ENCODE results near the gene DBR1.

DBR1 gene

DNA sequence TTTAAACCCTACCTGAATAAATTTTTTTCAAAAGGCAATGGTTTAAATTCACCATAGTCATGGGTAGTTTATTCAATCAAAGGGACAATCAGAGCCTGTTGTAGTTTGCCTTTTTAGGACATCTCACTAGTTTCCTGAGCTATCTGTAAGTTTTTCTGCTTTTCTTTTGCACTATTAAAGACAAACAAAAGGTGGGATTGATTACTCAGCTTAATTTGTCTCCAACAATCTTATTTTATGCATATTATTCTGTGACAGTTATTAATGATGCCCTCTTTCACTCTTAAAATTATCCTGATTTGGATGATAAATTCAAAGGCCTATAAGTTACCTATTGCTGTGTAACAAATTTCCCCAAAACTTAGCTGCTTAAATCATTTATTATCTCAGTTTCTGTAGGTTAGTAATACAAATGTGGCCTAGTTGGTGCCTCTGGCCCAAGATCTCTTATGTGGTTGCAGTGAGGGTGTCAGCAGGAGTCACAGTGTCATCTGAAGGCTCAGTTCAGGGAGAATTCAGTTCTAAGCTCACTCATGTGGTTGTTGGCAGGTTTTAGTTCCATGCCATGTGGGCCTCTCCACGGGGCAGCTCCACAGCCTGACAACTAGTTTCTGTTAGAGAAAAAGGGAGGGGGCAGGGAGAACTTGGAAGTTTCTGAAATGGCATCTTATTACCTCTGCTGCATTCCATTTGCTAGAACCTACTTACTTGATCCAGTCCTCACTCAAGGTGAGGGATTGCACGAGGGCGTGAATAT, 28.4 kb upstream of the DBR1 start:
- Histone ChIP-seq H3K27ac (ENCODE audit: low read length) (no peak overlapping the region), H3K4me1 (ENCODE audit: control insufficient read depth in 1 of 2, insufficient read depth in 2 of 2, low read length in 2 of 2) (peaks cover 0 to 12% of the 10 kb centered on the region in 2 donors), H3K4me3 (ENCODE audit: low read depth in 1 of 2, low read length in 2 of 2) (no peak overlapping the region), H3K9me3 (ENCODE audit: control insufficient read depth in 1 of 2, low read length in 2 of 2) (no peaks in the 10 kb centered on the region), H3K36me3 (ENCODE audit: control insufficient read depth in 1 of 2, insufficient read depth in 2 of 2, low read length in 2 of 2) (peaks cover 0 to 3% of the 10 kb centered on the region in 2 donors), H3K27me3 (ENCODE audit: low read depth, low read length) (no peaks in the 10 kb centered on the region)

DNA sequence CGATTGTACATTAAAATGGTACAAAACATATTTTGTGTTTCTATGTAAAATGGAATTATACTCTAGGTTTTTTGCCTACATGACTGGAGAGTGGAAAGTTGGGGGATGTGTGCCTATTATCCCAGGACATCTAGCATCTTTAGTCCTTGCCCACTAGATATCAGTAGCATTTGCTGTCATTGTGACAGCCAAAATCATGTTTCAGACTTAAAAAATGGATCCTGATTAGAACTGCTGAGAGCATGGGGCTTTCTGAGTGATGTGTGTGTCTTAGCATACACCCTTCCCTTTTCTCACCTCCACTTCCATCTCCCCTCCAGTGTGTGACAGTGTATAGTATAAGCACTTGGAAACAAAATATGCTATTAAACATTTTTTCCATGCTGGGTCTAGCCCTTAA, 25.7 kb upstream of the DBR1 start:
- no peaks in the 10 kb centered on the region for H3K9me3 ChIP-seq (ENCODE audit: control insufficient read depth in 1 of 2, low read length in 2 of 2)
- H3K36me3 ChIP-seq (ENCODE audit: control insufficient read depth in 1 of 2, insufficient read depth in 2 of 2, low read length in 2 of 2), result peaks cover 0 to 3% of the 10 kb centered on the region in 2 donors
- H3K4me1 ChIP-seq (ENCODE audit: control insufficient read depth in 1 of 2, insufficient read depth in 2 of 2, low read length in 2 of 2), result peaks cover 0 to 15% of the 10 kb centered on the region in 2 donors
- no peaks in the 10 kb centered on the region for H3K27me3 ChIP-seq (ENCODE audit: low read depth, low read length)
- H3K27ac ChIP-seq (ENCODE audit: low read length), result no peak overlapping the region
- H3K4me3 ChIP-seq (ENCODE audit: low read depth in 1 of 2, low read length in 2 of 2), result no peak overlapping the region

DNA sequence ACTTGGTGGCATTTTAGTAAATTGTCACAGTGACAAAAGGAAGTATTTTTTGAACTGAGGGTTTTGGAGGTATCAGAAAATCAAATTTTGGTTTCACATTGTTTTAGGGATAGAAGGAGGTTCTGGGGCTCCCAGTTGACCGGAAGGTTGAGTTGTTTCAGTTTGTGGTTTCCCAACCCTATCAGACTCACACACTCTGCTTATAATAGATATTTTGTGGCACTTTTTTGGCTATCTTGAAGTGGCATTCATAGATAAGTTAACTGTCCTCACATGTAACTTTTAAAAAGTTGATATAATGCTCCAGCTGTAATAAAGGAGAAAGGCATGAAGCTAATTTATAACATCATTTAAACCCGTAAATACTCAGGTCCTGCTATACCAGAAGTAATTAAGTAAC, 25.1 kb upstream of the DBR1 start:
- Histone ChIP-seq H3K27me3 (ENCODE audit: low read depth, low read length) (no peaks in the 10 kb centered on the region), H3K4me1 (ENCODE audit: control insufficient read depth in 1 of 2, insufficient read depth in 2 of 2, low read length in 2 of 2) (peaks cover 0 to 15% of the 10 kb centered on the region in 2 donors), H3K4me3 (ENCODE audit: low read depth in 1 of 2, low read length in 2 of 2) (no peak overlapping the region), H3K36me3 (ENCODE audit: control insufficient read depth in 1 of 2, insufficient read depth in 2 of 2, low read length in 2 of 2) (peaks cover 0 to 3% of the 10 kb centered on the region in 2 donors), H3K27ac (ENCODE audit: low read length) (no peak overlapping the region), H3K9me3 (ENCODE audit: control insufficient read depth in 1 of 2, low read length in 2 of 2) (no peaks in the 10 kb centered on the region)

DNA sequence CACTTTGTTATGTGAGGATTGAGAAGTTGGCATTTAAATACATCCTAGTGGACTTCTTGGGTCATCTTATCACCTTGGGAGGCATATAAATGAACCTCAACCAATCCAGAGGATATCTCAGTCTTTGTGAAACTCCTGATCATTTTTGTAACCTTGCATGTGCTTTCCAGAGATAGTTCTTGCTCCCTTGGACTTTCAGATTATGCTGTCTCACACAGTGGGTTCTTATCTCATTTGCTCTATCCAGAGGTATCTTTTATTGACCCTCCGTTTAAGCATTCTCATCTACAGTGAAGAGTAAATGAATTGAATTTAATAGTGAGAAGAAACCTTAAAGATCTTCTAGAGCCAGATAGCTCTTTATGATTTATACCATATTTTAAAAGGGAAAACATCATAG, 22.8 kb upstream of the DBR1 start:
- H3K36me3 ChIP-seq (ENCODE audit: control insufficient read depth in 1 of 2, insufficient read depth in 2 of 2, low read length in 2 of 2), result peaks cover 2 to 3% of the 10 kb centered on the region in 2 donors
- peaks cover 0 to 3% of the 10 kb centered on the region in 2 donors for H3K4me1 ChIP-seq (ENCODE audit: control insufficient read depth in 1 of 2, insufficient read depth in 2 of 2, low read length in 2 of 2)
- no peaks in the 10 kb centered on the region for H3K9me3 ChIP-seq (ENCODE audit: control insufficient read depth in 1 of 2, low read length in 2 of 2)
- no peak overlapping the region for H3K27ac ChIP-seq (ENCODE audit: low read length)
- no peaks in the 10 kb centered on the region for H3K27me3 ChIP-seq (ENCODE audit: low read depth, low read length)
- no peak overlapping the region for H3K4me3 ChIP-seq (ENCODE audit: low read depth in 1 of 2, low read length in 2 of 2)

DNA sequence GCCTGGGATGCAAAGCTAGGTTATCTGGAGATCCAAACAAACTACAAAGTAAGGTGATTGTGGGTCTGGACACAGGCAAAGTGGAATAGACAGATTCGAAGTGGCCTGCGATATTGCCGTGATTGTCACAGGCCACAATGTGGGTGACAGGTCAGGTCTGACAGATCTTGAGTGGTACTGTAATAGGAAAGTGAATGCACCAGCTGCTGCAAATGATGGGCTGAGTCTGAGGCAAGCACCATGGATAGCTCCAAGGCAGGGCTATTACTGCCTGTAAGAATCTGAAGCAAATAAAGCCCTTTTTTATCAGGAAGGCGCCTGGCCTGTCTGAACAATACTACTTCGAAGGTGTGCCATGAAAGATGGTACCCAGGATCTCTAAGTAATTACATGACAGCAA, 22.3 kb upstream of the DBR1 start:
- Histone ChIP-seq H3K9me3 (ENCODE audit: control insufficient read depth in 1 of 2, low read length in 2 of 2) (no peaks in the 10 kb centered on the region), H3K27me3 (ENCODE audit: low read depth, low read length) (no peaks in the 10 kb centered on the region), H3K4me1 (ENCODE audit: control insufficient read depth in 1 of 2, insufficient read depth in 2 of 2, low read length in 2 of 2) (peaks cover 0 to 3% of the 10 kb centered on the region in 2 donors), H3K36me3 (ENCODE audit: control insufficient read depth in 1 of 2, insufficient read depth in 2 of 2, low read length in 2 of 2) (peaks cover 3 to 4% of the 10 kb centered on the region in 2 donors), H3K4me3 (ENCODE audit: low read depth in 1 of 2, low read length in 2 of 2) (no peak overlapping the region), H3K27ac (ENCODE audit: low read length) (no peak overlapping the region)

DNA sequence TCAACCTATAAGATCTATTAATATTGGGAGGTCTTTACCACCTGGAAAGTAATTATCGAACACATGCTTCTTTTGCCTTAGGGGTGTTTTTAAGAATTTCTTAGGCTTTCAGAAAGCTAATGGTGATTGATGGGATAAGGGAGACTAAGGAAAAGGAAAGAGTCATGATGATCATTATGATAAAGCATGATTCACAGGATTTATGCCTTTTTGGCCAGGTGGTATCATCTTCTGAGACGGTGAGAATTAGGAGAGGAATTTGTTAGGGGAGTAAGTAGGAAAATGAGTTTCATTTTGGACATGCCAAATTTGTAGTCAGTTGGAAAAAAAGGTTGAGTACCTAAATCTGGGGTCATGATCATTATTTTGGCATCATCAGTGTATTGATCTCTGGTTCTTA, 21.3 kb upstream of the DBR1 start:
- Histone ChIP-seq H3K36me3 (ENCODE audit: control insufficient read depth in 1 of 2, insufficient read depth in 2 of 2, low read length in 2 of 2) (peaks cover 3 to 4% of the 10 kb centered on the region in 2 donors), H3K9me3 (ENCODE audit: control insufficient read depth in 1 of 2, low read length in 2 of 2) (no peaks in the 10 kb centered on the region), H3K4me1 (ENCODE audit: control insufficient read depth in 1 of 2, insufficient read depth in 2 of 2, low read length in 2 of 2) (peaks cover 0 to 3% of the 10 kb centered on the region in 2 donors), H3K4me3 (ENCODE audit: low read depth in 1 of 2, low read length in 2 of 2) (no peak overlapping the region), H3K27me3 (ENCODE audit: low read depth, low read length) (no peaks in the 10 kb centered on the region), H3K27ac (ENCODE audit: low read length) (no peak overlapping the region)

DNA sequence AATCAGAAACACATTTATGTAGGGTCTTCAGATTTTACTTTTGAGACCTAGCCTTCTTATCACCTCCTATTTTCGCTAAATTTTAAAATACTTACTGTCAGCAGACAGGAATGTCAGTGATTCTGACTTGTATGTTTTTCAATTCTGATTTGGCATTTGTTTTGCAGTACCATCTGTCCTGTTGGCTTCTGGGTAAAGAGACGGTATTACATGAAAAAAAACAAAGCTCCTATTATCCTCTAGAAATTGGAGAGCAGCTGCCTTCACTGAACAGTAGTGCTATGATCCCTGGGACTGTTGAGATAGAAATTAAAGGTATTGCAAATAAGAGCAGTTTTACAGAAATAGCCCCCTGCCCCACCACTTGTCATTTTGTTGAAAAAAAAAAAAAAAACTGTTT, 20.8 kb upstream of the DBR1 start:
- no peaks in the 10 kb centered on the region for H3K9me3 ChIP-seq (ENCODE audit: control insufficient read depth in 1 of 2, low read length in 2 of 2)
- no peak overlapping the region for H3K4me3 ChIP-seq (ENCODE audit: low read depth in 1 of 2, low read length in 2 of 2)
- peaks cover 0 to 3% of the 10 kb centered on the region in 2 donors for H3K4me1 ChIP-seq (ENCODE audit: control insufficient read depth in 1 of 2, insufficient read depth in 2 of 2, low read length in 2 of 2)
- no peak overlapping the region for H3K27ac ChIP-seq (ENCODE audit: low read length)
- H3K27me3 ChIP-seq (ENCODE audit: low read depth, low read length), result no peaks in the 10 kb centered on the region
- peaks cover 3 to 4% of the 10 kb centered on the region in 2 donors for H3K36me3 ChIP-seq (ENCODE audit: control insufficient read depth in 1 of 2, insufficient read depth in 2 of 2, low read length in 2 of 2)

DNA sequence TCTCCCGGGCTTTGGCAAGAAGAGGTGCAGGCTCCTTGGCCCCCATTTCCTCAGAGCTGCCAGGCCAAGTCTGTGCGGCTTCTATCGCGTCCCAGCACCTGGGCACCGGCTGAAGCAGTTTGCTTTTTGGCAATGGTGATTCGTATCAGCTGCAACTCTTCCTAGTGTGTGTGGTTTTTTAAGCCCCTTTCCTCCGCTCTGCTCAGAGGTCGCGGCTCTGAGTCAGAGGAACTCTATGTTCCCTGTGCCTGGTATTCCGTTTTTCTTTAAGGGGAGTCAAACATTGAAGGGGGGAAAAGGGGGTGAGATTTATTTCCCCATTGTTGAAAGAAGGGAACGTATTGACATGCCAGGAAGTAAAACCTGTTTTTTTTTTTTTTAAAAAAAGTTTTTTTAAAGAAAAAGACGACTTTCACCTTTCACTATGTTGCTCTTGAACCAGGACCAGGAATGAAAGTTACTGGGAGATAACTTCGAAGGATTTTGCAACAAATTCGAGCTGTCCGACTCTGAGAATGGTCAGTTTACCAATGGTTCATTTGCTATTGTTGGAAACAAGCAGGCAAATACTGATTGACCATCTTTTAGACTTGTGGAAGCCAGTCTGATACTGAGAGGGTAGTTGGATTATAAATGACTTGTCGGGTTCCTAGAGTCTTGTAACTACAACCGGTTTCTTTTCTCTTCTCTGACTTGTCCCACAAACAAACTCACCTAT, 13.5 kb upstream of the DBR1 start:
- peak overlapping the region; percentile 77 to 97 for H3K4me3 ChIP-seq (ENCODE audit: low read depth in 1 of 2, low read length in 2 of 2)
- no peaks in the 10 kb centered on the region for H3K9me3 ChIP-seq (ENCODE audit: control insufficient read depth in 1 of 2, low read length in 2 of 2)
- peak overlapping the region; percentile 97 for H3K27ac ChIP-seq (ENCODE audit: low read length)
- H3K4me1 ChIP-seq (ENCODE audit: control insufficient read depth in 1 of 2, insufficient read depth in 2 of 2, low read length in 2 of 2), result peaks cover 13 to 19% of the 10 kb centered on the region in 2 donors
- H3K27me3 ChIP-seq (ENCODE audit: low read depth, low read length), result no peaks in the 10 kb centered on the region
- H3K36me3 ChIP-seq (ENCODE audit: control insufficient read depth in 1 of 2, insufficient read depth in 2 of 2, low read length in 2 of 2), result peaks cover 0 to 18% of the 10 kb centered on the region in 2 donors

DNA sequence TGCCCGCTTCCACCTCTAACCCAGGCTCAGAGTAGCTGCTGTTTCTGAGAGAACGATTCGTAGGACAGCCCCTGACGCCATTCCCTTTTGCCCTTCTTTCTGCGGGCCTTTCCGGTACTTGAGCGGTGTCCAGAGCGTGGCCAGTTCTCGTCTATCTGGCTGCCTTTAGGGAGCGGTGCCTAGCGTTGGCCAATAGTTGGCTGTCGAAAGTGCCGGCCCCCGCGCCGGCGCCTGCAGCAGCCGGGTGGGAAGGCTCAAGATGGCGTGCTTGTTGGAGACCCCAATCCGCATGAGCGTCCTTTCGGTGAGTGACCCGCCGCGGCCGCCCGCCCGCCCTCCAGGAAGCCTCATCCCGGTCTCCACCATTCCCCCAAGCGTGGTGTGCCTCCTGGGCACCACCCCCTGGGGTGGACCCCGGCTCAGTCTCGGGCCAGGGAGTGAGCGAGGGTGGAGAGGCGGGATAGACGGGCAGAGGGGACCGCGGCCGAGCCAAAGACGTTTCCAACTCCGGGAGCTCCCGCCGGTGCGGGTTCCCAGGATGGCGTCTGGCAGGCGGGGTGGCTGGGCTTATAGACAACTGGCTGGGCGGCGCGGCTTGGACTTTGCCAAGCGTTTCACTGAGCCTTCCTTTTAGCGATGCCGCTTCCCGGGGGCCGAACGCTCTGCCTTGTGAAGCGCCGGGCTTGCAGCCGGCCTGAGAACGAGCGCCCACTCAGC, 12.7 kb upstream of the DBR1 start, which contains the start of gene ARMC8:
TSS of gene ARMC8 (plus strand) at position 6 of the 717 bp plus-strand sequence. CDS start at position 260, 254 bp downstream.
- Histone ChIP-seq H3K4me3 (ENCODE audit: low read depth in 1 of 2, low read length in 2 of 2) (peak within 1 kb of the TSS; percentile 77 to 97), H3K9me3 (ENCODE audit: control insufficient read depth in 1 of 2, low read length in 2 of 2) (no peaks in the 10 kb centered on the region), H3K4me1 (ENCODE audit: control insufficient read depth in 1 of 2, insufficient read depth in 2 of 2, low read length in 2 of 2) (peaks cover 13 to 19% of the 10 kb centered on the region in 2 donors), H3K36me3 (ENCODE audit: control insufficient read depth in 1 of 2, insufficient read depth in 2 of 2, low read length in 2 of 2) (peaks cover 0 to 15% of the 10 kb centered on the region in 2 donors), H3K27me3 (ENCODE audit: low read depth, low read length) (no peaks in the 10 kb centered on the region), H3K27ac (ENCODE audit: low read length) (peak within 1 kb of the TSS; percentile 97)

DNA sequence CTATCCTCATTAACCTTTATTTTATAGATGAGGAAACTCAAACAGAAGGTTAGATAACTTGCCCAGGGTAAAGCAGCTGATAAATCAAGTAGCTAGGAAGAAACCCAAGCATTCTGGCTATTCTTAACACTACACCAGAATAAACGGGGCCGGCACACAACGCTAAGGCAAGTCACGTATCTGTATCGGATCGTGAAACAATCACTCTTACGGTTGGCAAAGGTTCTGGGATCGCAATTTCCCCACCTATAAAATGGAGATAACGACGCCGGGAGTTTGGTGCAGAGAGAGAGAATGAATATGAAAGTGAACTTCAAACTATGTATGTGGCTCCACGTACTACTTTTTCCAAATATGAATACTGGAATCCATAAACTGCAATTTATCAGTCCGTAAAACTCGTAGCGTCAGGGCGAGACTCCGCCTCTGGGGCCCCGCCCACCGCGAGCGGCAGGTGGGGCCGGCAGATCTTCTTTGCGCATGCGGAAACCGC, 12.1 kb upstream of the DBR1 start:
- H3K4me3 ChIP-seq (ENCODE audit: low read depth in 1 of 2, low read length in 2 of 2), result peak overlapping the region; percentile 77 to 97
- H3K27me3 ChIP-seq (ENCODE audit: low read depth, low read length), result no peaks in the 10 kb centered on the region
- peak overlapping the region; percentile 97 for H3K27ac ChIP-seq (ENCODE audit: low read length)
- H3K4me1 ChIP-seq (ENCODE audit: control insufficient read depth in 1 of 2, insufficient read depth in 2 of 2, low read length in 2 of 2), result peaks cover 13 to 19% of the 10 kb centered on the region in 2 donors
- no peaks in the 10 kb centered on the region for H3K9me3 ChIP-seq (ENCODE audit: control insufficient read depth in 1 of 2, low read length in 2 of 2)
- peaks cover 0 to 14% of the 10 kb centered on the region in 2 donors for H3K36me3 ChIP-seq (ENCODE audit: control insufficient read depth in 1 of 2, insufficient read depth in 2 of 2, low read length in 2 of 2)

DNA sequence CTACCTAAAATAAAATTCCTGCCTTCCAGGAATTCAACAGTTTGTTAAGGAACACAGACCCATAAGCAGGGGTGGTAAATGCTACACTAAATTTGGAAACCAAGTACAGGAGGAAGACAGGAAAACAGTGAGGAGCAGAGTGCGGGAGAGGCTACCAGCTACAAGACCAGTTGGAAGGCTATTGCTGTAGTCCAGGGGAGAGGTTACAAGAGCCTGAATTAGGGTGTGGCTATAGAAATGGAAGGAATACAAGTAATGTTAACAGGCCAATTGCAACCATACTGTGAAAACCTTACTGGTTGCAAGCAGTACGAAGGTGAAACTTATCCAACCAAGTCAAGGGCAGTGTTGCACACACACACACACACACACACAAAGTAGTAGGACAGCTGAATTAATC, 11.5 kb upstream of the DBR1 start:
- Histone ChIP-seq H3K4me1 (ENCODE audit: control insufficient read depth in 1 of 2, insufficient read depth in 2 of 2, low read length in 2 of 2) (peaks cover 13 to 19% of the 10 kb centered on the region in 2 donors), H3K27ac (ENCODE audit: low read length) (no peak overlapping the region), H3K36me3 (ENCODE audit: control insufficient read depth in 1 of 2, insufficient read depth in 2 of 2, low read length in 2 of 2) (peaks cover 0 to 14% of the 10 kb centered on the region in 2 donors), H3K9me3 (ENCODE audit: control insufficient read depth in 1 of 2, low read length in 2 of 2) (no peaks in the 10 kb centered on the region), H3K4me3 (ENCODE audit: low read depth in 1 of 2, low read length in 2 of 2) (peak overlapping the region; percentile 77 to 97), H3K27me3 (ENCODE audit: low read depth, low read length) (no peaks in the 10 kb centered on the region)
